H9 (cell line): ENCODE results near the gene PLA2G2C. TPM values are rescaled to one million over a fixed set of nuclear protein-coding genes. Genes with fewer than 3 reads are reported as not detected.

Experiments
- DNase-seq: peaks from one replicate; pipeline ENCODE4 v3.0.0-alpha.2; 2017
- H2AFZ ChIP-seq: one replicate; pipeline ENCODE4 v1.6.1; 2013; ENCODE audit warnings: mild to moderate bottlenecking, low read length, control low read depth, moderate library complexity
- H2AK5ac ChIP-seq: 2 replicates; pipeline ENCODE4 v1.6.1; 2013; ENCODE audit warnings: low read length, control low read depth, mixed read lengths; ENCODE audit not compliant: insufficient read length
- H2BK120ac ChIP-seq: one replicate; pipeline ENCODE4 v1.6.1; 2013; ENCODE audit warnings: low read depth, mild to moderate bottlenecking, low read length, control low read depth, inconsistent platforms; ENCODE audit not compliant: poor library complexity, severe bottlenecking
- H2BK12ac ChIP-seq: 2 replicates; pipeline ENCODE4 v1.6.1; 2013; ENCODE audit warnings: low read length, control low read depth, mixed read lengths, low read depth; ENCODE audit not compliant: insufficient read length
- H2BK15ac ChIP-seq: 2 replicates; pipeline ENCODE4 v1.6.1; 2013; ENCODE audit warnings: low read depth, low read length, control low read depth
- H2BK20ac ChIP-seq: one replicate; pipeline ENCODE4 v1.6.1; 2013; ENCODE audit warnings: low read depth, mild to moderate bottlenecking, low read length, control low read depth, inconsistent platforms; ENCODE audit not compliant: poor library complexity, severe bottlenecking
- H2BK5ac ChIP-seq: 2 replicates; pipeline ENCODE4 v1.6.1; 2013; ENCODE audit warnings: low read length, control low read depth, mixed read lengths; ENCODE audit not compliant: insufficient read length
- H3K14ac ChIP-seq: 2 replicates; pipeline ENCODE4 v1.6.1; 2013; ENCODE audit warnings: low read length, control low read depth; ENCODE audit not compliant: insufficient read depth
- H3K18ac ChIP-seq: 2 replicates; pipeline ENCODE4 v1.6.1; 2013; ENCODE audit warnings: low read depth, mild to moderate bottlenecking, mixed read lengths, low read length, control low read depth; ENCODE audit not compliant: insufficient read length
- H3K23ac ChIP-seq: 2 replicates; pipeline ENCODE4 v1.6.1; 2013; ENCODE audit warnings: low read length, control low read depth, mixed read lengths, low read depth; ENCODE audit not compliant: insufficient read length
- H3K23me2 ChIP-seq: 2 replicates; pipeline ENCODE4 v1.6.1; 2013; ENCODE audit warnings: low read depth, mild to moderate bottlenecking, mixed read lengths, low read length, control low read depth; ENCODE audit not compliant: insufficient read length, poor library complexity, severe bottlenecking
- H3K27ac ChIP-seq: 2 replicates; pipeline ENCODE4 v1.5.1; 2013; ENCODE audit warnings: low read length, control low read depth, mixed read lengths, low read depth; ENCODE audit not compliant: insufficient read length
- H3K27me3 ChIP-seq: 2 replicates; pipeline ENCODE4 v1.6.1; 2013; ENCODE audit warnings: low read length, control low read depth, inconsistent platforms; ENCODE audit not compliant: insufficient read depth
- H3K4ac ChIP-seq: 2 replicates; pipeline ENCODE4 v1.6.1; 2013; ENCODE audit warnings: low read depth, mild to moderate bottlenecking, control low read depth, inconsistent platforms, low read length, moderate library complexity
- H3K4me1 ChIP-seq: 2 replicates; pipeline ENCODE4 v1.6.1; 2013; ENCODE audit warnings: low read length, control low read depth, inconsistent platforms; ENCODE audit not compliant: insufficient read depth
- H3K4me2 ChIP-seq: 2 replicates; pipeline ENCODE4 v1.6.1; 2013; ENCODE audit warnings: low read length, control low read depth, mixed read lengths; ENCODE audit not compliant: insufficient read length, insufficient read depth
- H3K56ac ChIP-seq: 2 replicates; pipeline ENCODE4 v1.6.1; 2013; ENCODE audit warnings: low read depth, mild to moderate bottlenecking, mixed read lengths, low read length, control low read depth; ENCODE audit not compliant: insufficient read length
- H3K79me1 ChIP-seq: 2 replicates; pipeline ENCODE4 v1.6.1; 2013; ENCODE audit warnings: low read depth, mild to moderate bottlenecking, moderate library complexity, low read length, control low read depth, inconsistent platforms; ENCODE audit not compliant: insufficient read depth, poor library complexity, severe bottlenecking
- H3K79me2 ChIP-seq: 2 replicates; pipeline ENCODE4 v1.6.1; 2013; ENCODE audit warnings: low read length, control low read depth, inconsistent platforms; ENCODE audit not compliant: insufficient read depth
- H3K9ac ChIP-seq: 2 replicates; pipeline ENCODE4 v1.6.1; 2013; ENCODE audit warnings: low read length, control low read depth, mixed read lengths; ENCODE audit not compliant: insufficient read length; ENCODE audit errors: extremely low read depth
- H3K9me3 ChIP-seq: one replicate; pipeline ENCODE4 v1.6.1; 2013; ENCODE audit warnings: low read depth, low read length, inconsistent platforms; ENCODE audit not compliant: control insufficient read depth
- H3T11ph ChIP-seq: one replicate; pipeline ENCODE4 v1.6.1; 2013; ENCODE audit warnings: mild to moderate bottlenecking, low read length, control low read depth, inconsistent platforms
- H4K20me1 ChIP-seq: one replicate; pipeline ENCODE4 v1.6.1; 2013; ENCODE audit not compliant: control insufficient read depth, insufficient read length, insufficient read depth
- H4K5ac ChIP-seq: 2 replicates; pipeline ENCODE4 v1.6.1; 2013; ENCODE audit warnings: low read depth, mild to moderate bottlenecking, mixed read lengths, low read length, control low read depth; ENCODE audit not compliant: insufficient read length
- H4K8ac ChIP-seq: replicated peaks from 2 replicates; pipeline ENCODE4 v1.6.1; 2013; ENCODE audit warnings: low read length, control low read depth, mixed read lengths, low read depth; ENCODE audit not compliant: insufficient read length
- H4K91ac ChIP-seq: 2 replicates; pipeline ENCODE4 v1.6.1; 2013; ENCODE audit warnings: low read depth, mild to moderate bottlenecking, moderate library complexity, mixed read lengths, low read length, control low read depth; ENCODE audit not compliant: insufficient read length
- H3K27ac Mint-ChIP-seq, 3 experiments: 2 replicates in 2 of 3; 3 replicates in 1 of 3; pipeline ENCODE4 v1.8.0; 2020 to 2021; ENCODE audit warnings: mixed read lengths in 3 of 3, mild to moderate bottlenecking in 1 of 3, moderate library complexity in 1 of 3
- H3K27me3 Mint-ChIP-seq: 2 replicates; pipeline ENCODE4 v1.8.0; 2021; ENCODE audit warnings: low read depth, mild to moderate bottlenecking, moderate library complexity, mixed read lengths
- H3K36me3 Mint-ChIP-seq, 3 experiments: 2 replicates in 2 of 3; 3 replicates in 1 of 3; pipeline ENCODE4 v1.8.0; 2020 to 2021; ENCODE audit warnings: low read depth in 3 of 3, mixed read lengths in 3 of 3; ENCODE audit not compliant: insufficient read depth in 1 of 3
- H3K4me1 Mint-ChIP-seq, 2 experiments: 2 replicates each; pipeline ENCODE4 v1.8.0; 2020; ENCODE audit warnings: mixed read lengths in 2 of 2
- H3K4me3 Mint-ChIP-seq, 2 experiments: 2 replicates in 1 of 2; 3 replicates in 1 of 2; pipeline ENCODE4 v1.8.0; 2020 to 2021; ENCODE audit warnings: mild to moderate bottlenecking in 2 of 2, mixed read lengths in 2 of 2, moderate library complexity in 1 of 2
- H3K9me3 Mint-ChIP-seq, 2 experiments: 2 replicates in 1 of 2; 3 replicates in 1 of 2; pipeline ENCODE4 v1.8.0; 2020; ENCODE audit warnings: mild to moderate bottlenecking in 2 of 2, mixed read lengths in 2 of 2, moderate library complexity in 1 of 2
- WGBS: extraction: QIAGEN DNeasy Blood & Tissue Kit; methylation state at CpG from one replicate; pipeline ENCODE4 v1.1.7; 2013; ENCODE audit warnings: missing lambda C conversion rate, low lambda C conversion rate, mixed read lengths; ENCODE audit not compliant: insufficient read length; ENCODE audit errors: extremely low coverage; 5-methylcytosine and 5-hydroxymethylcytosine counted together
- total RNA-seq: library from RNA; stranded (reverse); gene quantifications from 2 replicates; pipeline ENCODE4 v1.2.1, GENCODE V29; 2021
- TF ChIP-seq, protein P1 (sequence below): fragments of 200-600 bp; sonication (generic); conservative IDR thresholded peaks from 3 replicates; pipeline ENCODE4 v1.8.0; 2021; ENCODE audit warnings: antibody characterized with exemption, mild to moderate bottlenecking

The PLA2G2C gene
- total RNA-seq, 1 experiment from 2014 or later: not detected

DNA sequence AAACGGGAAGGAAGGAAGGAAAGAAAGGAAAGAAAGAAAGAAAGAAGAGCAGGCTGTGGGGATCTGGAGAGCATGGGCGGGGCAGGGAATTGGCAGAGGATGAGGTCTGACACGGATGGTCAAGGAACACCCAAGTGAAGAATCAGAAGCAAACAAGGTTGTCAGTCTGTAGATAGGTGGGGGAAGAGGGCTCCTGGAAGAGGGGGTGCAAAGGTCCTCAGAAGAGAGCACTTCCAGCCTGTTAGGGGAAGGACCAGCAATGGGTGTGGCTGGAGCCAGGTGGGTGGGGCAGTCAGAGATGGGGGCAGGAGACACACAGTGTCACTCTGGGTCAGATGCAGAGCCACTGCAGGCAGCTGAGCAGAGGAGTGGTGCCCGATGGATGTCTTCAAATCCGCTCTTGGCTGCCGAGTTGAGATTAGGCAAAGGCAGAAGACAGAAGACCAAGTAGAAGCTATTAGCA lies 11.0 kb upstream of the PLA2G2C start:
- no peaks in the 10 kb centered on the region for H3K79me2 ChIP-seq
- H3K14ac ChIP-seq: no peak overlapping the region
- DNase-seq: no peak
- H3K27me3 Mint-ChIP-seq: peaks cover 23% of the 10 kb centered on the region
- H3T11ph ChIP-seq: no peak overlapping the region
- no peaks in the 10 kb centered on the region for H3K4me1 ChIP-seq
- TF ChIP-seq, protein P1, sequence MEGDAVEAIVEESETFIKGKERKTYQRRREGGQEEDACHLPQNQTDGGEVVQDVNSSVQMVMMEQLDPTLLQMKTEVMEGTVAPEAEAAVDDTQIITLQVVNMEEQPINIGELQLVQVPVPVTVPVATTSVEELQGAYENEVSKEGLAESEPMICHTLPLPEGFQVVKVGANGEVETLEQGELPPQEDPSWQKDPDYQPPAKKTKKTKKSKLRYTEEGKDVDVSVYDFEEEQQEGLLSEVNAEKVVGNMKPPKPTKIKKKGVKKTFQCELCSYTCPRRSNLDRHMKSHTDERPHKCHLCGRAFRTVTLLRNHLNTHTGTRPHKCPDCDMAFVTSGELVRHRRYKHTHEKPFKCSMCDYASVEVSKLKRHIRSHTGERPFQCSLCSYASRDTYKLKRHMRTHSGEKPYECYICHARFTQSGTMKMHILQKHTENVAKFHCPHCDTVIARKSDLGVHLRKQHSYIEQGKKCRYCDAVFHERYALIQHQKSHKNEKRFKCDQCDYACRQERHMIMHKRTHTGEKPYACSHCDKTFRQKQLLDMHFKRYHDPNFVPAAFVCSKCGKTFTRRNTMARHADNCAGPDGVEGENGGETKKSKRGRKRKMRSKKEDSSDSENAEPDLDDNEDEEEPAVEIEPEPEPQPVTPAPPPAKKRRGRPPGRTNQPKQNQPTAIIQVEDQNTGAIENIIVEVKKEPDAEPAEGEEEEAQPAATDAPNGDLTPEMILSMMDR: no peak
- H3K23ac ChIP-seq: no peak overlapping the region
- H3K4me2 ChIP-seq: no peak overlapping the region
- H3K56ac ChIP-seq: no peak overlapping the region
- no peaks in the 10 kb centered on the region for H3K23me2 ChIP-seq
- H4K20me1 ChIP-seq: no peaks in the 10 kb centered on the region
- no peaks in the 10 kb centered on the region; the same call in 1 of the 2 replicates for H3K27me3 ChIP-seq
- H3K36me3 Mint-ChIP-seq: no peaks in the 10 kb centered on the region
- peaks cover 17 to 20% of the 10 kb centered on the region in 2 experiments for H3K4me1 Mint-ChIP-seq
- H2AK5ac ChIP-seq: no peak overlapping the region
- H3K9me3 ChIP-seq: no peaks in the 10 kb centered on the region
- H3K4ac ChIP-seq: no peak overlapping the region
- no peak overlapping the region for H2BK120ac ChIP-seq
- H3K27ac Mint-ChIP-seq: no peak overlapping the region
- no peak overlapping the region for H3K9ac ChIP-seq
- no peak overlapping the region for H2BK15ac ChIP-seq
- H3K9me3 Mint-ChIP-seq: no peaks in the 10 kb centered on the region
- no peaks in the 10 kb centered on the region for H3K79me1 ChIP-seq
- H3K4me3 Mint-ChIP-seq: no peak overlapping the region
- H4K91ac ChIP-seq: no peak overlapping the region
- no peak overlapping the region for H2BK12ac ChIP-seq
- no peak overlapping the region for H4K8ac ChIP-seq
- H3K27ac ChIP-seq: no peak overlapping the region
- H3K18ac ChIP-seq: no peak overlapping the region
- H2BK5ac ChIP-seq: no peak overlapping the region
- no peak overlapping the region for H2AFZ ChIP-seq
- no peak overlapping the region for H2BK20ac ChIP-seq
- no peak overlapping the region for H4K5ac ChIP-seq
- WGBS: no CpG with 5 or more reads among the region's 6 CpGs
